GM19438 (cell line): ENCODE data around the gene COL9A1.
"Not testable (repeated sequence)": the region's sequence is repeated elsewhere in the genome, so short reads cannot be mapped to it uniquely, and the experiment has no call there.

Experiments used
- ATAC-seq: cut with Tn5 transposase; IDR thresholded peaks from one replicate; pipeline ENCODE4 v1.9.1; 2021; ENCODE audit warnings: low read depth; ENCODE audit not compliant: unreplicated experiment

COL9A1 gene

GRCh38 chr6:70303034-70303525 lies at the start of gene COL9A1:
Gene COL9A1 (minus strand): TSS chr6:70303084. CDS start chr6:70302924, 160 bp downstream.
- ATAC-seq: no peak

- ATAC-seq: no peak
These were observed 48.6 kb upstream of the COL9A1 start for GRCh38 chr6:70351461-70351860.

- no peak for ATAC-seq
These were observed 42.7 kb upstream of the COL9A1 start for GRCh38 chr6:70345619-70346018.

- ATAC-seq: no peak
These were observed 40.4 kb upstream of the COL9A1 start for GRCh38 chr6:70343313-70343712.

- ATAC-seq: not testable (repeated sequence)
These were observed 36.9 kb upstream of the COL9A1 start for GRCh38 chr6:70339810-70340209.

- no peak for ATAC-seq
These were observed 35.9 kb upstream of the COL9A1 start for GRCh38 chr6:70338775-70339174.

GRCh38 chr6:70337743-70338105 lies 34.8 kb upstream of the COL9A1 start:
- no peak for ATAC-seq

- ATAC-seq: no peak
These were observed 34.3 kb upstream of the COL9A1 start for GRCh38 chr6:70336996-70337742.

- no peak for ATAC-seq
These were observed 24.2 kb upstream of the COL9A1 start for GRCh38 chr6:70327036-70327435.

GRCh38 chr6:70325009-70325408 lies 22.1 kb upstream of the COL9A1 start:
- ATAC-seq: no peak

- not testable (repeated sequence) for ATAC-seq
These were observed 14.9 kb upstream of the COL9A1 start for GRCh38 chr6:70317799-70318198.

- no peak for ATAC-seq
These were observed 12.3 kb upstream of the COL9A1 start for GRCh38 chr6:70315079-70315751.

- no peak for ATAC-seq
These were observed 11.4 kb upstream of the COL9A1 start for GRCh38 chr6:70314296-70314695.

GRCh38 chr6:70312165-70312745 lies 9.4 kb upstream of the COL9A1 start:
- ATAC-seq: no peak

GRCh38 chr6:70310063-70310694 lies 7.3 kb upstream of the COL9A1 start:
- no peak for ATAC-seq

- no peak for ATAC-seq
These were observed 6.4 kb upstream of the COL9A1 start for GRCh38 chr6:70309243-70309642.

- not testable (repeated sequence) for ATAC-seq
These were observed 5.3 kb upstream of the COL9A1 start for GRCh38 chr6:70308142-70308541.

- no peak for ATAC-seq
These were observed 4.1 kb upstream of the COL9A1 start for GRCh38 chr6:70307008-70307407.

GRCh38 chr6:70304616-70305015 lies 1.7 kb upstream of the COL9A1 start:
- ATAC-seq: no peak

GRCh38 chr6:70299456-70299855 lies 3.4 kb downstream of the COL9A1 start:
- ATAC-seq: no peak

- no peak for ATAC-seq
These were observed 4.8 kb downstream of the COL9A1 start for GRCh38 chr6:70298068-70298467.
